ENCODE data around the gene KIF5C. TPM values are rescaled to one million over a fixed set of nuclear protein-coding genes. Genes with fewer than 3 reads are reported as not detected.

KIF5C gene
- total RNA-seq, 1 donor from 2014 or later, result 6.9 TPM

DNA sequence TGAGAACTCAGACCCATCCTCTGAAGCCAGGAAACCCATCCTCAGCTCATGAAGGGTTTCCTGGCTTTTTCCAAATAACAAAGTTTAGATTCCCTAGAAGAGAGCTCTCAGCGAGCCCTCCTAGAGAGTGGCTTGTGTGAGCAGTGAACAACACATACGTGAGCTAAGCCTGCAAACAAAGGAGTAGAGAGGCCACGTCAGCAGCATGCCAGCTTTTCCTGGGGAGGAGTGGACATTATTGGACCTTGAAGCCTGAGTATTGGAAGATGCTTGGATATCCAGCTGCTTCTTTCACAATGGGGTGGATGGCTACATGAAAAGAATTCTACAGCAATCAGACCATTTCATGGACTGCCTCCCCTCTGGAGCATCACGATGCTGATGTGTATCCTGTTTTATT is 21.1 kb downstream of the KIF5C start:
- TF ChIP-seq, protein P1, sequence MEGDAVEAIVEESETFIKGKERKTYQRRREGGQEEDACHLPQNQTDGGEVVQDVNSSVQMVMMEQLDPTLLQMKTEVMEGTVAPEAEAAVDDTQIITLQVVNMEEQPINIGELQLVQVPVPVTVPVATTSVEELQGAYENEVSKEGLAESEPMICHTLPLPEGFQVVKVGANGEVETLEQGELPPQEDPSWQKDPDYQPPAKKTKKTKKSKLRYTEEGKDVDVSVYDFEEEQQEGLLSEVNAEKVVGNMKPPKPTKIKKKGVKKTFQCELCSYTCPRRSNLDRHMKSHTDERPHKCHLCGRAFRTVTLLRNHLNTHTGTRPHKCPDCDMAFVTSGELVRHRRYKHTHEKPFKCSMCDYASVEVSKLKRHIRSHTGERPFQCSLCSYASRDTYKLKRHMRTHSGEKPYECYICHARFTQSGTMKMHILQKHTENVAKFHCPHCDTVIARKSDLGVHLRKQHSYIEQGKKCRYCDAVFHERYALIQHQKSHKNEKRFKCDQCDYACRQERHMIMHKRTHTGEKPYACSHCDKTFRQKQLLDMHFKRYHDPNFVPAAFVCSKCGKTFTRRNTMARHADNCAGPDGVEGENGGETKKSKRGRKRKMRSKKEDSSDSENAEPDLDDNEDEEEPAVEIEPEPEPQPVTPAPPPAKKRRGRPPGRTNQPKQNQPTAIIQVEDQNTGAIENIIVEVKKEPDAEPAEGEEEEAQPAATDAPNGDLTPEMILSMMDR (conservative IDR thresholded peaks at IDR 0.05; ENCODE audit: low read depth, low read length), result no peak
- DNase-seq (ENCODE audit: low read depth), result no peak
- H3K4me3 ChIP-seq (ENCODE audit: low read depth, low read length), result no peak overlapping the region

DNA sequence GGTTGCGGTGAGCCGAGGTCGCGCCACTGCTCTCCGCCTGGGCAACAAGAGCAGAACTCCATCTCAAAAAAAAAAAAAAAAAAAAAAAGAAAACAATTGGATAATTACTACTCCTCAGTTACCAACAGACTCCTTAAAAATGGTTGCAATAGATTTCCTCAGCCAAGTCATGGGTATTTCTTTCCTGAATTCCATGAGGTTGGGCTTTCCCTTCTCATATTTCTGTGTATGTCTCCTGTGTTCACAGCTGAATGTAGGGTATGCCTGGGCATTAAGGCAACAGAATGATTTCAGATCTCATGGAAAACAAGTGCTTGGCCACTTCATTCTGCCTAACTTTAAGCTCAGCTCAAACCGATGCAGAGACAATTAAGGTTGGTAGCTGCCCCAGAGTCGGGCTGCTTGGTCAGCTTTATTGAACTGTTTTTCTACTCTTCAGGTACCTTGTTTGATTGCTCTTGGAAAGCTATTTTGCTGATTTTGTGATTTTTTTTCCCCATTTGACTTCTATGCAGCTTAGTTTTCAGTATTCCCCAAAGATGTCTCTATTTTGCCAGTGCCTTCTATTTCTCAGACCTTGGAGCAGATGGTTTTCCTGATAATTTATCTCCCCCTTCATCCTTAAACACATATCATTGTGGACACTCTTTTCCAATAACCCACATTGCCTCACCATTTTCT is 24.8 kb downstream of the KIF5C start:
- no peak for DNase-seq (ENCODE audit: low read depth)
- H3K4me3 ChIP-seq (ENCODE audit: low read depth, low read length), result no peak overlapping the region
- TF ChIP-seq, protein P1 (conservative IDR thresholded peaks at IDR 0.05; ENCODE audit: low read depth, low read length), result no peak

DNA sequence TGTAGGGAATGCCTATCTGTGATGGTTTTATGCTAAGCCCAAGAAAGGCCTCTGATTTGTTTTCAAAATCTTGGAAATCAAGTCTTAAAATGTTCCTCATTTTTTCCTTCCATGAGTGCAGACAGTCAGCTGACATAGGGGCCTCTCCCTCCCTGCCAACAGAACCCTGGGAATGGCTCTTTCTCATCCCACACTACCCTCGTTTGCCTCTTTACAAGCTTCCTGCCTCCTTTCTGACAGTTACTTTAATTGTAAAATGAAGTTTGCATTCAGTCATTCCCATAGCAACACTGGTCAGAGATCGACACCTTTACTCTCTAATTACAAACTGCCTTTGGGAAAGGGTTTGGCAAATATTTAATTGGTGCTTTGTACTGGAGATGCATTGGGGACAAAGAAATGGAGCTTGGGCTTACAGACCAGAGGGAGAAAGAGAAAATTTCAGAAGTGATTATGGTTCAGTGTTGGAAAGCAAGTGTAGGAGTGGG is 25.4 kb downstream of the KIF5C start:
- DNase-seq (ENCODE audit: low read depth), result no peak
- no peak overlapping the region for H3K4me3 ChIP-seq (ENCODE audit: low read depth, low read length)
- TF ChIP-seq, protein P1 (conservative IDR thresholded peaks at IDR 0.05; ENCODE audit: low read depth, low read length), result no peak

DNA sequence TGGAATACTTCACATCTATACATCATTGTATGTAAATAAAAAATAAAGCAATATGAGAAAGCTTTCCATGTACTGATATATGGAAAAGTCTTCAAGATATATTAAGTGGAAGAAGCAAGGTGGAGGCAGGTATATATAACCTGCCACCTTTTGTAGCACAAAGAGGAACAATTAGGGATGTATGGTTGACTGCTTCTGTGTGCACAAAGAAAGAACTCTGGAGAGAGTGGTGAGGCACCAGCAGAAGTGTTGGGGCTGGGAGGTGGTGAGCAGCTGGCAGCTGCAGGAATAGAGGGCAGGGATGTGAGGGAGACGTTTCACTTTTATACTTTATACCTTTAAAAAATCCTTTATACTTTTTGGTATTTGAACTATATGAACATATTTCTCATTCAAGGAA is 26.1 kb downstream of the KIF5C start:
- TF ChIP-seq, protein P1 (conservative IDR thresholded peaks at IDR 0.05; ENCODE audit: low read depth, low read length), result no peak
- no peak overlapping the region for H3K4me3 ChIP-seq (ENCODE audit: low read depth, low read length)
- no peak for DNase-seq (ENCODE audit: low read depth)

DNA sequence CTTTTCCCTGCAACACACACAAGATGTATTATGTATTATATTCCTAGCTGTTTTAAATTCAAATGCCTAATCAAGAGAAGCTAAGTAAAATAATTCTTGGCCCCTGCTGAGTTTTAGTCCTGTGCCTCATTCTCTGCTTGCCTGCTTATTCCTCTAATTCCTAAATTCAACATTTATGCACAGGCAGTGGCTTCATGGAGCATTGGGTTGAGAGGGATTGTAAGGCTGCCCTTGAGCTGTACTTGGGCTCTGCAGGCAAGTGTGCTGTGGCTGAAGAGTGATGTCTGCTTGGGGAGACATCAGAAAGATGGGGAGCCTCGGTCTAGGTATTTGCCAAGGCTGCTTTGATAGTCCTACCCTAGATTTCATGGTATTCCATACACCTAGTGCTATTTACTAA is 27.8 kb downstream of the KIF5C start:
- no peak for DNase-seq (ENCODE audit: low read depth)
- H3K4me3 ChIP-seq (ENCODE audit: low read depth, low read length), result no peak overlapping the region
- TF ChIP-seq, protein P1 (conservative IDR thresholded peaks at IDR 0.05; ENCODE audit: low read depth, low read length), result no peak

DNA sequence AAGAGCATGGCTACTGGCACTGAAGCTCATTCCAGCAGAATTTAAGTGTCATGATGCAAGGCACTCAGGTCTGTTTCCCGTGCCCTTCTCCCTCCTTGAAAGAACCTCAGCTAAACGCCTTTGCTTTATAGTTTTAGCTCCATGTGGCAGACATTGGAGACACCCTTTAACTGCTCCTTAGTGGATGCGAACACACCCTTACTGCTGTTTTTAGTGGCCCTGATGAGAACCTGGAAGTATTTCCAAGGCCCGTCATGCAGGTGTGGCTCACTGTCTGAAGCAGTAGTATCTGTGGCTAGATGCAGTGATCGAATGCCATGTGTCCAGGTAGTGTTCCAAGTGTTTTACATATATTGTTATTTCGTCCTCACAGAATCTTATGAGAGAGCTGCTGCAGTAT is 28.3 kb downstream of the KIF5C start:
- TF ChIP-seq, protein P1 (conservative IDR thresholded peaks at IDR 0.05; ENCODE audit: low read depth, low read length), result no peak
- no peak overlapping the region for H3K4me3 ChIP-seq (ENCODE audit: low read depth, low read length)
- DNase-seq (ENCODE audit: low read depth), result no peak

DNA sequence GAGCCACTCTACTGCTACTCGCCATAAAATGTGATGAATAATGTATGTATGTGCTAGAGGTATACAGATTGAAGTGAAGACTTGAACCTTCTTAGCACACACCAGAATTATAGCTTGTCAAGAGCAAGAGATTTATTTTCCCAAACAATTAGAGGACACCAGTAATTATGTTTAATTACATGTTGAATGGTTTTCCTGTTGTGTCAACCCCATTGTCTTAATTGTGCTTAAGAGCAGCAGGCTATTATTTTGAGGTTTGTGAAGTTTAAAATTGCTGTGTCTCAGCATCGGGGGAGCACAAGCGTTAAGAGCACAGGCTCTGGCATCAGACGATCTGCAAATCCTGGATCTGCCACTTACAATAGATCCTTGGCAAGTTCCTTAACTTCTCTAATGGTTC is 29.0 kb downstream of the KIF5C start:
- DNase-seq (ENCODE audit: low read depth), result no peak
- TF ChIP-seq, protein P1 (conservative IDR thresholded peaks at IDR 0.05; ENCODE audit: low read depth, low read length), result no peak
- no peak overlapping the region for H3K4me3 ChIP-seq (ENCODE audit: low read depth, low read length)

Measured in epithelial cell of proximal tubule (primary cell).